Right cardiac atrium (tissue), 5 donors: ENCODE measurements around the gene RFC5. TPM values are rescaled to one million over a fixed set of nuclear protein-coding genes. Genes with fewer than 3 reads are reported as not detected.

ENCODE experiments used
- ATAC-seq, 2 donors: fragments of 200-7000 bp; cut with Tn5 transposase; one replicate each; pipeline versions ENCODE4 v1.8.0 to v1.9.1; 2020; ENCODE audit warnings: moderate library complexity in 2 of 2, mild to moderate bottlenecking in 1 of 2
- DNase-seq, 3 donors: peaks; one replicate each; pipeline ENCODE4 v3.0.0-alpha.2; 2020
- H3K27ac ChIP-seq: one replicate; pipeline ENCODE4 v1.5.1; 2013; ENCODE audit warnings: mild to moderate bottlenecking, low read length, control low read depth, moderate library complexity
- H3K27me3 ChIP-seq: one replicate; pipeline ENCODE4 v1.6.1; 2013; ENCODE audit not compliant: control insufficient read depth, insufficient read depth
- H3K4me1 ChIP-seq: one replicate; pipeline ENCODE4 v1.6.1; 2013; ENCODE audit warnings: low read length; ENCODE audit not compliant: control insufficient read depth, insufficient read depth
- H3K4me3 ChIP-seq: one replicate; pipeline ENCODE4 v1.5.1; 2013; ENCODE audit warnings: low read length, control low read depth
- H3K9me3 ChIP-seq: one replicate; pipeline ENCODE4 v1.6.1; 2013; ENCODE audit warnings: low read length; ENCODE audit not compliant: control insufficient read depth
- WGBS: extraction: QIAGEN DNeasy Blood & Tissue Kit; methylation state at CpG from one replicate; pipeline ENCODE4 v1.1.7; 2013; 5-methylcytosine and 5-hydroxymethylcytosine counted together
- intact Hi-C, 4 donors: fragments of 100-400 bp; cut with DNase I; formaldehyde crosslinking; loops; one replicate each; pipeline versions ENCODE4 v1.11.0 to v1.14.0; 2022 to 2023
- polyA plus RNA-seq: library from polyadenylated mRNA; stranded (reverse); fragments of 200-250 nt; gene quantifications from one replicate; pipeline ENCODE4 v1.2.3, GENCODE V29; 2013
- total RNA-seq, 4 donors: library from RNA; stranded (reverse); fragmentation: NEBNext Ultra II Directional; extraction: Animal tissue kit (Norgen Biotek cat#: 25700); gene quantifications; one replicate each; pipeline ENCODE4 v1.2.1, GENCODE V29; 2021
- donor health status: healthy with polysubstance abuse.
- donor health status: DM: no; HTN: yes; CAD: no.
- donor health status: DM: no; HTN: no; CAD: no.
- donor health status: DM: no; HTN: yes; CAD: no; lungs with severe emphysema.
- donor health status: DM: yes; HTN: yes; CAD: no.

RFC5 gene
- total and polyA plus RNA-seq, 5 donors = 4.3 to 7.9 (median 5.0) TPM

- no peaks in the 10 kb centered on the region for H3K9me3 ChIP-seq
- H3K4me1 ChIP-seq = no peaks in the 10 kb centered on the region
- DNase-seq (no peak), ATAC-seq (peak; percentile 47 to 64)
- no peak overlapping the region for H3K4me3 ChIP-seq
- 95% methylated on average over 5 of the region's 5 CpGs for WGBS
- no peaks in the 10 kb centered on the region for H3K27me3 ChIP-seq
- intact Hi-C loops = no loop called here
- H3K27ac ChIP-seq = no peak overlapping the region
Observed at GRCh38 chr12:118034429-118035189, 18.1 kb downstream of the RFC5 start.

- Histone ChIP-seq H3K4me1 (no peaks in the 10 kb centered on the region), H3K27me3 (no peaks in the 10 kb centered on the region), H3K9me3 (no peaks in the 10 kb centered on the region), H3K4me3 (no peak overlapping the region), H3K27ac (no peak overlapping the region)
- ATAC-seq (peak; percentile 15 to 56), DNase-seq (no peak)
- WGBS = 84% methylated on average over 9 of the region's 9 CpGs
- intact Hi-C loops = no loop called here
Observed at GRCh38 chr12:118035190-118036041, 18.9 kb downstream of the RFC5 start.

- Histone ChIP-seq H3K4me1 (no peaks in the 10 kb centered on the region), H3K27me3 (no peaks in the 10 kb centered on the region), H3K4me3 (no peak overlapping the region), H3K9me3 (no peaks in the 10 kb centered on the region), H3K27ac (no peak overlapping the region)
- 85% methylated on average over 11 of the region's 11 CpGs for WGBS
- intact Hi-C loops = no loop called here
- ATAC-seq = no peak
- no peak for DNase-seq
Observed at GRCh38 chr12:118036672-118037411, 20.3 kb downstream of the RFC5 start.

GRCh38 chr12:118038137-118038536 is 21.6 kb downstream of the RFC5 start:
- no peak for ATAC-seq
- Histone ChIP-seq H3K9me3 (no peaks in the 10 kb centered on the region), H3K4me1 (no peaks in the 10 kb centered on the region), H3K4me3 (no peak overlapping the region), H3K27me3 (no peaks in the 10 kb centered on the region), H3K27ac (no peak overlapping the region)
- DNase-seq = no peak
- 80% methylated on average over 6 of the region's 6 CpGs for WGBS
- intact Hi-C loops = no loop called here

- 97% methylated on average over 4 of the region's 4 CpGs for WGBS
- Histone ChIP-seq H3K4me1 (no peaks in the 10 kb centered on the region), H3K4me3 (no peak overlapping the region), H3K27me3 (no peaks in the 10 kb centered on the region), H3K9me3 (no peaks in the 10 kb centered on the region), H3K27ac (no peak overlapping the region)
- ATAC-seq (no peak), DNase-seq (no peak)
- intact Hi-C loops = no loop called here
Observed at GRCh38 chr12:118042091-118042490, 25.6 kb downstream of the RFC5 start.

GRCh38 chr12:118044075-118044474 is 27.6 kb downstream of the RFC5 start:
- no peaks in the 10 kb centered on the region for H3K27me3 ChIP-seq
- 65% methylated on average over 2 of the region's 2 CpGs for WGBS
- no peaks in the 10 kb centered on the region for H3K9me3 ChIP-seq
- no peak overlapping the region for H3K4me3 ChIP-seq
- intact Hi-C loops = no loop called here
- ATAC-seq (no peak), DNase-seq (no peak)
- H3K27ac ChIP-seq = no peak overlapping the region
- no peaks in the 10 kb centered on the region for H3K4me1 ChIP-seq

- H3K27me3 ChIP-seq = no peaks in the 10 kb centered on the region
- H3K9me3 ChIP-seq = no peaks in the 10 kb centered on the region
- H3K27ac ChIP-seq = no peak overlapping the region
- no peak for ATAC-seq
- no peaks in the 10 kb centered on the region for H3K4me1 ChIP-seq
- intact Hi-C loops = no loop called here
- H3K4me3 ChIP-seq = no peak overlapping the region
- WGBS = 95% methylated on average over 8 of the region's 8 CpGs
- DNase-seq = no peak
Observed at GRCh38 chr12:118044577-118044976, 28.1 kb downstream of the RFC5 start.

GRCh38 chr12:118046430-118046829 is 29.9 kb downstream of the RFC5 start:
- ATAC-seq (no peak), DNase-seq (no peak)
- Histone ChIP-seq H3K27ac (no peak overlapping the region), H3K27me3 (no peaks in the 10 kb centered on the region), H3K9me3 (no peaks in the 10 kb centered on the region), H3K4me3 (no peak overlapping the region), H3K4me1 (no peaks in the 10 kb centered on the region)
- intact Hi-C loops = no loop called here
- 90% methylated on average over 4 of the region's 4 CpGs for WGBS

- intact Hi-C loops = no loop called here
- H3K4me1 ChIP-seq = peaks cover 11% of the 10 kb centered on the region
Observed at GRCh38 chr12:118050972-118051910, 34.7 kb downstream of the RFC5 start.

GRCh38 chr12:118052324-118053070 is 36.0 kb downstream of the RFC5 start:
- H3K9me3 ChIP-seq = no peaks in the 10 kb centered on the region
- no peaks in the 10 kb centered on the region for H3K27me3 ChIP-seq
- H3K4me1 ChIP-seq = peaks cover 11% of the 10 kb centered on the region
- intact Hi-C loops = no loop called here
- 43% methylated on average over 14 of the region's 14 CpGs for WGBS
- no peak overlapping the region for H3K4me3 ChIP-seq
- DNase-seq (peak; percentile 84 to 87 (median 87)), ATAC-seq (peak; percentile 94 to 96)
- H3K27ac ChIP-seq = peak overlapping the region; percentile 83

More at GRCh38 chr12:118050972-118051910, 34.7 kb downstream of the RFC5 start:
- peak overlapping the region; percentile 83 for H3K27ac ChIP-seq
- no peak overlapping the region for H3K4me3 ChIP-seq
- H3K9me3 ChIP-seq = no peaks in the 10 kb centered on the region
- ATAC-seq = no peak
- WGBS = 90% methylated on average over 12 of the region's 12 CpGs
- no peak for DNase-seq
- H3K27me3 ChIP-seq = no peaks in the 10 kb centered on the region
